ENCODE results near the gene SLC35E2B.
"Not testable (repeated sequence)": the region's sequence is repeated elsewhere in the genome, so short reads cannot be mapped to it uniquely, and the experiment has no call there.

DNA sequence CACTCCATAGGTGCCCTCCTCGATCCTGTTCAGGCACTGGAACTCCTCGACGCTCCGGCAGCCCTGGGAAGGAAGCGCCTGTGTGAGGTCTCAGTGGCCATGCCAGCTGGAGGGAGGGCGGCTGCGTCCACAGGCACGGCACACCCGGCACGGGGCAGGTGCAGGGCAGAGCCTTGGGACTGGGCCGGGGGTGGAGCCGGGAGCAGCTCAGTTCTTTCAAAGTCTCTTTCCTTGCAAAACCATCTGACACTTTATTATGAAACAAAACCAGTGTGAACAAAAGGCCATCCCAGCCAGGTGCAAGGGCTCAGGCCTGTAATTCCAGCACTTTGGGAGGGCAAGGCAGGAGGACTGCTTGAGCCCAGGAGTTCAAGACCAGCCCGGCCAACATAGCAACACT is 54.1 kb downstream of the SLC35E2B start:
- TF ChIP-seq, protein P1, sequence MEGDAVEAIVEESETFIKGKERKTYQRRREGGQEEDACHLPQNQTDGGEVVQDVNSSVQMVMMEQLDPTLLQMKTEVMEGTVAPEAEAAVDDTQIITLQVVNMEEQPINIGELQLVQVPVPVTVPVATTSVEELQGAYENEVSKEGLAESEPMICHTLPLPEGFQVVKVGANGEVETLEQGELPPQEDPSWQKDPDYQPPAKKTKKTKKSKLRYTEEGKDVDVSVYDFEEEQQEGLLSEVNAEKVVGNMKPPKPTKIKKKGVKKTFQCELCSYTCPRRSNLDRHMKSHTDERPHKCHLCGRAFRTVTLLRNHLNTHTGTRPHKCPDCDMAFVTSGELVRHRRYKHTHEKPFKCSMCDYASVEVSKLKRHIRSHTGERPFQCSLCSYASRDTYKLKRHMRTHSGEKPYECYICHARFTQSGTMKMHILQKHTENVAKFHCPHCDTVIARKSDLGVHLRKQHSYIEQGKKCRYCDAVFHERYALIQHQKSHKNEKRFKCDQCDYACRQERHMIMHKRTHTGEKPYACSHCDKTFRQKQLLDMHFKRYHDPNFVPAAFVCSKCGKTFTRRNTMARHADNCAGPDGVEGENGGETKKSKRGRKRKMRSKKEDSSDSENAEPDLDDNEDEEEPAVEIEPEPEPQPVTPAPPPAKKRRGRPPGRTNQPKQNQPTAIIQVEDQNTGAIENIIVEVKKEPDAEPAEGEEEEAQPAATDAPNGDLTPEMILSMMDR (IDR thresholded peaks at IDR 0.05; ENCODE audit: insufficient read depth, low read length), result not testable (repeated sequence)
- not testable (repeated sequence) for TF ChIP-seq GABPA (IDR thresholded peaks at IDR 0.05; ENCODE audit: low read depth); POLR2AphosphoS5 (IDR thresholded peaks at IDR 0.05; ENCODE audit: low read depth); SPI1 (IDR thresholded peaks at IDR 0.05; ENCODE audit: borderline replicate concordance, low read depth)
- TF ChIP-seq, protein P2, sequence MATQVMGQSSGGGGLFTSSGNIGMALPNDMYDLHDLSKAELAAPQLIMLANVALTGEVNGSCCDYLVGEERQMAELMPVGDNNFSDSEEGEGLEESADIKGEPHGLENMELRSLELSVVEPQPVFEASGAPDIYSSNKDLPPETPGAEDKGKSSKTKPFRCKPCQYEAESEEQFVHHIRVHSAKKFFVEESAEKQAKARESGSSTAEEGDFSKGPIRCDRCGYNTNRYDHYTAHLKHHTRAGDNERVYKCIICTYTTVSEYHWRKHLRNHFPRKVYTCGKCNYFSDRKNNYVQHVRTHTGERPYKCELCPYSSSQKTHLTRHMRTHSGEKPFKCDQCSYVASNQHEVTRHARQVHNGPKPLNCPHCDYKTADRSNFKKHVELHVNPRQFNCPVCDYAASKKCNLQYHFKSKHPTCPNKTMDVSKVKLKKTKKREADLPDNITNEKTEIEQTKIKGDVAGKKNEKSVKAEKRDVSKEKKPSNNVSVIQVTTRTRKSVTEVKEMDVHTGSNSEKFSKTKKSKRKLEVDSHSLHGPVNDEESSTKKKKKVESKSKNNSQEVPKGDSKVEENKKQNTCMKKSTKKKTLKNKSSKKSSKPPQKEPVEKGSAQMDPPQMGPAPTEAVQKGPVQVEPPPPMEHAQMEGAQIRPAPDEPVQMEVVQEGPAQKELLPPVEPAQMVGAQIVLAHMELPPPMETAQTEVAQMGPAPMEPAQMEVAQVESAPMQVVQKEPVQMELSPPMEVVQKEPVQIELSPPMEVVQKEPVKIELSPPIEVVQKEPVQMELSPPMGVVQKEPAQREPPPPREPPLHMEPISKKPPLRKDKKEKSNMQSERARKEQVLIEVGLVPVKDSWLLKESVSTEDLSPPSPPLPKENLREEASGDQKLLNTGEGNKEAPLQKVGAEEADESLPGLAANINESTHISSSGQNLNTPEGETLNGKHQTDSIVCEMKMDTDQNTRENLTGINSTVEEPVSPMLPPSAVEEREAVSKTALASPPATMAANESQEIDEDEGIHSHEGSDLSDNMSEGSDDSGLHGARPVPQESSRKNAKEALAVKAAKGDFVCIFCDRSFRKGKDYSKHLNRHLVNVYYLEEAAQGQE (IDR thresholded peaks at IDR 0.05; ENCODE audit: insufficient replicate concordance, low read depth), result not testable (repeated sequence)

Data from HL-60 (cell line).